ENCODE results near the gene ZNF442.
"Not testable (repeated sequence)": the region's sequence is repeated elsewhere in the genome, so short reads cannot be mapped to it uniquely, and the experiment has no call there.

Gene ZNF442

GRCh38 chr19:12330340-12330739 lies 35.1 kb downstream of the ZNF442 start:
- no peak for DNase-seq (ENCODE audit: low read depth)

DNA sequence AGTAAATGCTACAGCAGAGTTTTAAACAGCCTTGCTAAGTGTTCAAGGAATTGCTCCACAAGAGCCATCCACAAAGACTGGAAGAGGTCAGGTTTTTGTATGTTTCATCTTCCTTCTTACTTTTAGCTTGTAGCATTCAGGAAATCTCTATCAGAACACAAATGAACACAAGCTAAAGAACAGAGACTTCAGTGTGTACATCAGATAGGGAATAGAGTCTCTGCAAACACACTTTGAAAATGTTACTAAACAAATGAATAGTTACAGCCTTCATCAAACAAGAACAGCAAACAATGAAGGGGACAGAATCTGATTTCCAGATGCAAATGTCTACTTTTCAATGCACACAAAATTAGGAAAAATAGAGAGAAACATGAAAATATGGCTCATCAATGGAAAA lies 39.8 kb downstream of the ZNF442 start:
- no peak for DNase-seq (ENCODE audit: low read depth)

DNA sequence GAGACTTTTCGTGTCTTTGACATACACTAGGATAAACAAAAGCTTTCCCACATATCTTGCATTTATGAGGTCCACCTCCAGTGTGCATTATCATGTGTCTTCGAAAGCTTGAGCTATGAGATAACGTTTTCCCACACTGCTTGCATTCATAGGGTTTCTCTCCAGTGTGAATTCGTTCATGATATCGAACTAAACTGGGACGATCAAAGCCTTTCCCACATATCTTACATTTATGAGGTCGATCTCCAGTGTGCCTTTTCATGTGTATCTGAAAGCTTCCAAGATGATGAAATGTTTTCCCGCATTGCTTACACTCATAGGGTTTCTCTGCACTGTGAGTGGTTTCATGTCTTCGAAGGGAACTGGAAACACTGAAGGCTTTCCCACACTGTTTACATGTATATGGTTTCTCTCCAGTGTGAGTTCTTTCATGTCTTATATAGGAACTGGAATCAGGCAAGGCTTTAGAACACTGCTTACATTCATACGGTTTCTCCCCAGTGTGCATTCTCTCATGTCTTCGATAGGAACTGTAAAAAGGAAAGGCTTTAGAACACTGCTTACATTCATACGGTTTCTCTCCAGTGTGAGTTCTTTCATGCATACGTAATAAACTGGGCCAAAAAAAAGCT lies 46.6 kb downstream of the ZNF442 start:
- no peak for DNase-seq (ENCODE audit: low read depth)

GRCh38 chr19:12314553-12314952 lies 50.9 kb downstream of the ZNF442 start:
- DNase-seq (ENCODE audit: low read depth) = no peak

- not testable (repeated sequence) for DNase-seq (ENCODE audit: low read depth)
These were observed 56.6 kb downstream of the ZNF442 start for GRCh38 chr19:12308891-12309290.

Data from activated gamma-delta T cell treated with anti-CD3 and anti-CD28 coated beads, Interleukin-2, amount 50 U/mL, for 16 hours (primary cell).